Stomach (tissue), 9 donors: ENCODE measurements around the gene KBTBD4. TPM values are rescaled to one million over a fixed set of nuclear protein-coding genes. Genes with fewer than 3 reads are reported as not detected.
A peak's percentile ranks its signal among the peaks of the same experiment; 100 is the strongest.

Source experiments
- DNase-seq, 2 donors: peaks; one replicate each; pipeline versions ENCODE4 v3.0.0 to v3.0.0-alpha.2; 2013 to 2019
- H3K27ac ChIP-seq, 5 donors: fragments of 200-600 bp in 4 of 5; sonication (generic) in 4 of 5; one replicate each; pipeline ENCODE4 v1.5.1; 2013 to 2019; ENCODE audit warnings: mild to moderate bottlenecking in 1 of 5, moderate library complexity in 1 of 5
- H3K27me3 ChIP-seq, 3 donors: fragments of 200-600 bp; sonication (generic); one replicate each; pipeline ENCODE4 v1.5.1; 2017 to 2019; ENCODE audit warnings: mixed run types in 1 of 3
- H3K36me3 ChIP-seq, 4 donors: fragments of 200-600 bp; sonication (generic); 1 replicate in 3 of 4; 2 replicates in 1 of 4; pipeline ENCODE4 v1.5.1; 2016 to 2019
- H3K4me1 ChIP-seq, 4 donors: fragments of 200-600 bp; sonication (generic); one replicate each; pipeline ENCODE4 v1.5.1; 2016 to 2019
- H3K4me3 ChIP-seq, 4 donors: fragments of 200-600 bp; sonication (generic) in 3 of 4; one replicate each; pipeline ENCODE4 v1.5.1; 2016 to 2019; ENCODE audit warnings: mild to moderate bottlenecking in 1 of 4
- H3K9me3 ChIP-seq, 4 donors: fragments of 200-600 bp; sonication (generic); one replicate each; pipeline ENCODE4 v1.5.1; 2016 to 2019
- CTCF ChIP-seq, 7 experiments: fragments of 450-650 bp in 4 of 7; fragments of 200-600 bp in 3 of 7; sonication (generic) in 3 of 7; IDR thresholded peaks; one replicate each; pipeline ENCODE4 v1.5.1; 2016 to 2019; ENCODE audit warnings: antibody characterized with exemption in 7 of 7, control low read depth in 2 of 7, mild to moderate bottlenecking in 1 of 7
- EP300 ChIP-seq: sonication (generic); formaldehyde crosslinking; IDR thresholded peaks from one replicate; pipeline ENCODE4 v1.6.1; 2017; ENCODE audit warnings: antibody characterized with exemption
- POLR2A ChIP-seq, 4 donors: fragments of 450-650 bp; IDR thresholded peaks; one replicate each; pipeline ENCODE4 v1.6.1; 2016; ENCODE audit warnings: antibody characterized with exemption in 4 of 4, control low read depth in 2 of 4, mild to moderate bottlenecking in 1 of 4, moderate library complexity in 1 of 4
- POLR2AphosphoS5 ChIP-seq, 3 donors: sonication (generic); formaldehyde crosslinking; IDR thresholded peaks; one replicate each; pipeline ENCODE4 v1.6.1; 2016; ENCODE audit warnings: antibody characterized with exemption in 3 of 3
- WGBS, 5 donors: extraction: QIAGEN DNeasy Blood & Tissue Kit in 3 of 5; methylation state at CpG; one replicate each; pipeline versions ENCODE4 v1.1.5 to v1.1.7; 2013 to 2018; 5-methylcytosine and 5-hydroxymethylcytosine counted together
- intact Hi-C: fragments of 100-400 bp; cut with DNase I; formaldehyde crosslinking; loops from one replicate; pipeline ENCODE4 v1.15.1; 2023; ENCODE audit warnings: low total_unique reads
- polyA plus RNA-seq, 3 donors: library from polyadenylated mRNA; stranded (reverse); fragments of 200-250 nt; gene quantifications; one replicate each; pipeline ENCODE4 v1.2.3, GENCODE V29; 2013
- total RNA-seq, 5 donors: library from RNA; depleted of rRNA; stranded (reverse); fragments of >200 nt; gene quantifications; one replicate each; pipeline versions ENCODE4 v1.1.0 to v1.2.3, GENCODE V29; 2014 to 2016
- donor health status: healthy with polysubstance abuse.
- donor health status: Bipolar disorder and iron deficiency.
- donor health status: healthy.

Gene KBTBD4
- total and polyA plus RNA-seq, 8 donors = 2.7 to 19.8 (median 11.5) TPM

GRCh38 chr11:47611348-47611794 is 32.6 kb upstream of the KBTBD4 start:
- 59 to 85% (median 78%) methylated on average over 6 of the region's 6 CpGs for WGBS, 5 donors
- Histone ChIP-seq H3K4me3 (no peak overlapping the region), H3K27me3 (no peaks in the 10 kb centered on the region), H3K4me1 (peaks cover 0 to 14% (median 3%) of the 10 kb centered on the region in 4 donors), H3K9me3 (no peaks in the 10 kb centered on the region), H3K36me3 (peaks cover 0 to 22% (median 10%) of the 10 kb centered on the region in 4 donors), H3K27ac (no peak overlapping the region)
- TF ChIP-seq POLR2A (IDR thresholded peaks at IDR 0.05) (no peak), EP300 (no peak), POLR2AphosphoS5 (IDR thresholded peaks at IDR 0.05) (no peak), CTCF (IDR thresholded peaks at IDR 0.05) (no peak)
- DNase-seq = no peak
- intact Hi-C loops = no loop called here

GRCh38 chr11:47609675-47610074 is 30.9 kb upstream of the KBTBD4 start:
- 74 to 87% (median 81%) methylated on average over 3 of the region's 3 CpGs for WGBS, 5 donors
- DNase-seq = no peak
- Histone ChIP-seq H3K36me3 (peaks cover 0 to 22% (median 8%) of the 10 kb centered on the region in 4 donors), H3K4me1 (peaks cover 0 to 14% (median 3%) of the 10 kb centered on the region in 4 donors), H3K27ac (no peak overlapping the region), H3K9me3 (no peaks in the 10 kb centered on the region), H3K27me3 (no peaks in the 10 kb centered on the region), H3K4me3 (no peak overlapping the region)
- intact Hi-C loops = no loop called here
- TF ChIP-seq EP300 = no peak
- TF ChIP-seq CTCF (IDR thresholded peaks at IDR 0.05) = no peak
- no peak for TF ChIP-seq POLR2AphosphoS5 (IDR thresholded peaks at IDR 0.05)
- TF ChIP-seq POLR2A (IDR thresholded peaks at IDR 0.05) = no peak

GRCh38 chr11:47607380-47607779 is 28.6 kb upstream of the KBTBD4 start:
- no peaks in the 10 kb centered on the region for H3K9me3 ChIP-seq
- intact Hi-C loops = no loop called here
- peak in 1 of 2 donors; percentile 77 for DNase-seq
- H3K36me3 ChIP-seq = peaks cover 0 to 22% (median 8%) of the 10 kb centered on the region in 4 donors
- TF ChIP-seq EP300 (no peak), CTCF (IDR thresholded peaks at IDR 0.05) (no peak), POLR2AphosphoS5 (IDR thresholded peaks at IDR 0.05) (peak in 1 of 3 donors; percentile 30), POLR2A (IDR thresholded peaks at IDR 0.05) (no peak)
- 55 to 86% (median 80%) methylated on average over 7 of the region's 7 CpGs for WGBS, 5 donors
- H3K27me3 ChIP-seq = no peaks in the 10 kb centered on the region
- peaks cover 0 to 14% (median 3%) of the 10 kb centered on the region in 4 donors for H3K4me1 ChIP-seq
- no peak overlapping the region for H3K4me3 ChIP-seq
- H3K27ac ChIP-seq = no peak overlapping the region

GRCh38 chr11:47606731-47607130 is 28.0 kb upstream of the KBTBD4 start:
- intact Hi-C loops = no loop called here
- no peak for DNase-seq
- no peaks in the 10 kb centered on the region for H3K9me3 ChIP-seq
- TF ChIP-seq EP300 = no peak
- no peak for TF ChIP-seq CTCF (IDR thresholded peaks at IDR 0.05)
- no peak for TF ChIP-seq POLR2A (IDR thresholded peaks at IDR 0.05)
- TF ChIP-seq POLR2AphosphoS5 (IDR thresholded peaks at IDR 0.05) = no peak
- 47 to 70% (median 60%) methylated on average over 5 of the region's 5 CpGs for WGBS, 5 donors
- H3K27me3 ChIP-seq = no peaks in the 10 kb centered on the region
- H3K36me3 ChIP-seq = peaks cover 0 to 21% (median 8%) of the 10 kb centered on the region in 4 donors
- no peak overlapping the region for H3K4me3 ChIP-seq
- H3K4me1 ChIP-seq = peaks cover 0 to 14% (median 3%) of the 10 kb centered on the region in 4 donors
- no peak overlapping the region for H3K27ac ChIP-seq
